RPMI7951 (cell line): Measurements from ENCODE around the gene MKI67. TPM values are rescaled to one million over a fixed set of nuclear protein-coding genes. Genes with fewer than 3 reads are reported as not detected.

Source experiments
- DNase-seq: peaks from one replicate; pipeline ENCODE4 v3.0.0-alpha.2; 2012; ENCODE audit warnings: low read depth
- total RNA-seq: library from RNA; depleted of rRNA; stranded (reverse); fragments of >200 nt; shearing (Covaris generic); gene quantifications from 2 replicates; pipeline ENCODE4 v1.2.3, GENCODE V29; 2014

The MKI67 gene
- total RNA-seq, 1 experiment from 2014 or later, result 48.5 TPM

GRCh38 chr10:128065881-128066534, 60.2 kb downstream of the MKI67 start:
- DNase-seq, result no peak

GRCh38 chr10:128064970-128065580, 61.1 kb downstream of the MKI67 start:
- no peak for DNase-seq

GRCh38 chr10:128064108-128064969, 61.9 kb downstream of the MKI67 start:
- peak; percentile 96 for DNase-seq

GRCh38 chr10:128063736-128064107, 62.5 kb downstream of the MKI67 start:
- DNase-seq, result peak; percentile 59

GRCh38 chr10:128062881-128063563, 63.2 kb downstream of the MKI67 start:
- peak; percentile 37 for DNase-seq

- DNase-seq, result no peak
Measured at GRCh38 chr10:128062331-128062880, 63.8 kb downstream of the MKI67 start.

GRCh38 chr10:128061306-128062300, 64.6 kb downstream of the MKI67 start:
- DNase-seq, result no peak

GRCh38 chr10:128060341-128061250, 65.6 kb downstream of the MKI67 start:
- no peak for DNase-seq

GRCh38 chr10:128059982-128060293, 66.3 kb downstream of the MKI67 start:
- DNase-seq, result no peak

GRCh38 chr10:128059266-128059981, 66.8 kb downstream of the MKI67 start:
- DNase-seq, result no peak

GRCh38 chr10:128058750-128059134, 67.5 kb downstream of the MKI67 start:
- DNase-seq, result no peak

GRCh38 chr10:128058106-128058749, 68.0 kb downstream of the MKI67 start:
- no peak for DNase-seq

GRCh38 chr10:128056303-128057050, 69.7 kb downstream of the MKI67 start:
- no peak for DNase-seq

- no peak for DNase-seq
Measured at GRCh38 chr10:128055061-128055868, 71.0 kb downstream of the MKI67 start.

- DNase-seq, result no peak
Measured at GRCh38 chr10:128054163-128054970, 71.9 kb downstream of the MKI67 start.

- no peak for DNase-seq
Measured at GRCh38 chr10:128053356-128053755, 72.9 kb downstream of the MKI67 start.
